ENCODE results near the gene TAF4. TPM values are rescaled to one million over a fixed set of nuclear protein-coding genes. Genes with fewer than 3 reads are reported as not detected.
"Not testable (repeated sequence)": the region's sequence is repeated elsewhere in the genome, so short reads cannot be mapped to it uniquely, and the experiment has no call there.

Gene TAF4
- total RNA-seq, 4 donors from 2014 or later, result 12.0 to 19.9 (median 16.2) TPM

GRCh38 chr20:61988665-61989064 is 77.0 kb downstream of the TAF4 start:
- TF ChIP-seq, protein P1, sequence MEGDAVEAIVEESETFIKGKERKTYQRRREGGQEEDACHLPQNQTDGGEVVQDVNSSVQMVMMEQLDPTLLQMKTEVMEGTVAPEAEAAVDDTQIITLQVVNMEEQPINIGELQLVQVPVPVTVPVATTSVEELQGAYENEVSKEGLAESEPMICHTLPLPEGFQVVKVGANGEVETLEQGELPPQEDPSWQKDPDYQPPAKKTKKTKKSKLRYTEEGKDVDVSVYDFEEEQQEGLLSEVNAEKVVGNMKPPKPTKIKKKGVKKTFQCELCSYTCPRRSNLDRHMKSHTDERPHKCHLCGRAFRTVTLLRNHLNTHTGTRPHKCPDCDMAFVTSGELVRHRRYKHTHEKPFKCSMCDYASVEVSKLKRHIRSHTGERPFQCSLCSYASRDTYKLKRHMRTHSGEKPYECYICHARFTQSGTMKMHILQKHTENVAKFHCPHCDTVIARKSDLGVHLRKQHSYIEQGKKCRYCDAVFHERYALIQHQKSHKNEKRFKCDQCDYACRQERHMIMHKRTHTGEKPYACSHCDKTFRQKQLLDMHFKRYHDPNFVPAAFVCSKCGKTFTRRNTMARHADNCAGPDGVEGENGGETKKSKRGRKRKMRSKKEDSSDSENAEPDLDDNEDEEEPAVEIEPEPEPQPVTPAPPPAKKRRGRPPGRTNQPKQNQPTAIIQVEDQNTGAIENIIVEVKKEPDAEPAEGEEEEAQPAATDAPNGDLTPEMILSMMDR (IDR thresholded peaks at IDR 0.05), result no peak
- TF ChIP-seq POLR2A (IDR thresholded peaks at IDR 0.05; ENCODE audit: low read depth) (no peak), EP300 (IDR thresholded peaks at IDR 0.05) (no peak), POLR2AphosphoS5 (IDR thresholded peaks at IDR 0.05) (no peak)
- Histone ChIP-seq H3K27me3 (no peaks in the 10 kb centered on the region), H3K27ac (replicated peaks in 1 of 4) (no peak overlapping the region), H3K36me3 (peaks cover 45 to 91% (median 67%) of the 10 kb centered on the region in 4 donors), H3K4me3 (no peak overlapping the region), H3K4me1 (no peaks in the 10 kb centered on the region), H3K9me3 (peaks cover 0 to 20% (median 17%) of the 10 kb centered on the region in 4 donors)
- intact Hi-C loops (cut with DNase I), result no loop called here
- DNase-seq (ENCODE audit: extremely low spot score), result no peak
- 93% methylated on average over 18 of the region's 18 CpGs for WGBS

GRCh38 chr20:61986762-61987321 is 78.8 kb downstream of the TAF4 start:
- 82% methylated on average over 16 of the region's 16 CpGs for WGBS
- DNase-seq (ENCODE audit: extremely low spot score), result no peak
- H3K9me3 ChIP-seq, result peaks cover 0 to 13% (median 9%) of the 10 kb centered on the region in 4 donors
- H3K27ac ChIP-seq (replicated peaks in 1 of 4), result no peak overlapping the region
- intact Hi-C loops (cut with DNase I), result no loop called here
- no peak for TF ChIP-seq POLR2A (IDR thresholded peaks at IDR 0.05; ENCODE audit: low read depth)
- TF ChIP-seq POLR2AphosphoS5 (IDR thresholded peaks at IDR 0.05), result no peak
- TF ChIP-seq EP300 (IDR thresholded peaks at IDR 0.05), result no peak
- TF ChIP-seq, protein P1 (IDR thresholded peaks at IDR 0.05), result no peak
- no peaks in the 10 kb centered on the region for H3K27me3 ChIP-seq
- H3K4me3 ChIP-seq, result no peak overlapping the region
- no peaks in the 10 kb centered on the region for H3K4me1 ChIP-seq
- peaks cover 27 to 83% (median 58%) of the 10 kb centered on the region in 4 donors for H3K36me3 ChIP-seq

GRCh38 chr20:61985096-61985495 is 80.6 kb downstream of the TAF4 start:
- TF ChIP-seq POLR2AphosphoS5 (IDR thresholded peaks at IDR 0.05) (no peak), POLR2A (IDR thresholded peaks at IDR 0.05; ENCODE audit: low read depth) (no peak), EP300 (IDR thresholded peaks at IDR 0.05) (no peak)
- TF ChIP-seq, protein P1 (IDR thresholded peaks at IDR 0.05), result no peak
- 91% methylated on average over 6 of the region's 6 CpGs for whole genome bisulfite sequencing
- Histone ChIP-seq H3K4me1 (no peaks in the 10 kb centered on the region), H3K27me3 (no peaks in the 10 kb centered on the region), H3K9me3 (no peaks in the 10 kb centered on the region), H3K36me3 (peaks cover 10 to 76% (median 48%) of the 10 kb centered on the region in 4 donors), H3K4me3 (no peak overlapping the region), H3K27ac (replicated peaks in 1 of 4) (no peak overlapping the region)
- intact Hi-C loops (cut with DNase I), result no loop called here
- DNase-seq (ENCODE audit: extremely low spot score), result no peak

DNA sequence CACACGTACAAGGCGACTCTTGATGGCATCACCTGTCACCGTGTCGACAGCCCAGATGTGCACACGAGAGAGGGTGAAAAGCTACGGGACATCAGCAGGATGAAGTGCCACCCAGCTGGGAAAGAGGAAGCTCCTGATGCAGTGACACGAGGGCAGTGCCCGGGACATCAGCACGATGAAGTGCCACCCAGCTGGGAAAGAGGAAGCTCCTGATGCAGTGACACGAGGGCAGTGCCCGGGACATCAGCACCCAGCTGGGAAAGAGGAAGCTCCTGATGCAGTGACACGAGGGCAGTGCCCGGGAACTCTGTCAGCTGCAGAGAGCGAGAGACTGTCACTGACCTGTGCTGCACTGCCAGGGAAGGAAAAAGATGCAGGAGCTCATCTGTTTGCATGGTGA is 81.2 kb downstream of the TAF4 start:
- DNase-seq (ENCODE audit: extremely low spot score); H3K27me3 ChIP-seq; intact Hi-C loops (cut with DNase I); H3K9me3 ChIP-seq; H3K27ac ChIP-seq (replicated peaks in 1 of 4); H3K4me1 ChIP-seq; H3K4me3 ChIP-seq: not testable (repeated sequence)
- peaks cover 5 to 77% (median 49%) of the 10 kb centered on the region in 4 donors for H3K36me3 ChIP-seq
- 91% methylated on average over 13 of the region's 14 CpGs for WGBS

DNA sequence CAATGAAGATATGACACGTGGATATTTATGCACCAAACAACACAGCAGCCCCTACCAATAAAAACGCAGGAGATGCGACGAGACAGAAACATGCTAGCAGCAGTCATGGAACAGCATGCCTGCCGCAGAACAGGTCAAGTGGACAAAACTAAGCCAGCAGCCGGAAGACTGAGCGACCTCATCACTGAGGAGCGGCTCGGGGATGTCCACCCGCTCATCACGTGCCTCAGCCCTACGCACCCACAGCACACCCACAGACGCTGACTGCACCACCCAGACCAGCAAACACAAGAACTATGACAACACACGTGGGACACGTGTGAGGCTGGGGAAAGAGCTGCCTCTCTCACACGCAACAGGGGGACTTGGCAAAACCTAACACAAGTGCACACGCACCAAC is 81.7 kb downstream of the TAF4 start:
- intact Hi-C loops (cut with DNase I), result no loop called here
- no peak for DNase-seq (ENCODE audit: extremely low spot score)
- 78% methylated on average over 13 of the region's 17 CpGs for WGBS
- Histone ChIP-seq H3K36me3 (peaks cover 5 to 77% (median 49%) of the 10 kb centered on the region in 4 donors), H3K27ac (replicated peaks in 1 of 4) (no peak overlapping the region), H3K9me3 (no peaks in the 10 kb centered on the region), H3K4me3 (no peak overlapping the region), H3K4me1 (no peaks in the 10 kb centered on the region), H3K27me3 (no peaks in the 10 kb centered on the region)
- TF ChIP-seq, protein P1 (IDR thresholded peaks at IDR 0.05), result no peak
- TF ChIP-seq POLR2A (IDR thresholded peaks at IDR 0.05; ENCODE audit: low read depth), result no peak
- TF ChIP-seq POLR2AphosphoS5 (IDR thresholded peaks at IDR 0.05), result no peak
- no peak for TF ChIP-seq EP300 (IDR thresholded peaks at IDR 0.05)
